ENCODE measurements around the gene BNC2.

BNC2 gene

DNA sequence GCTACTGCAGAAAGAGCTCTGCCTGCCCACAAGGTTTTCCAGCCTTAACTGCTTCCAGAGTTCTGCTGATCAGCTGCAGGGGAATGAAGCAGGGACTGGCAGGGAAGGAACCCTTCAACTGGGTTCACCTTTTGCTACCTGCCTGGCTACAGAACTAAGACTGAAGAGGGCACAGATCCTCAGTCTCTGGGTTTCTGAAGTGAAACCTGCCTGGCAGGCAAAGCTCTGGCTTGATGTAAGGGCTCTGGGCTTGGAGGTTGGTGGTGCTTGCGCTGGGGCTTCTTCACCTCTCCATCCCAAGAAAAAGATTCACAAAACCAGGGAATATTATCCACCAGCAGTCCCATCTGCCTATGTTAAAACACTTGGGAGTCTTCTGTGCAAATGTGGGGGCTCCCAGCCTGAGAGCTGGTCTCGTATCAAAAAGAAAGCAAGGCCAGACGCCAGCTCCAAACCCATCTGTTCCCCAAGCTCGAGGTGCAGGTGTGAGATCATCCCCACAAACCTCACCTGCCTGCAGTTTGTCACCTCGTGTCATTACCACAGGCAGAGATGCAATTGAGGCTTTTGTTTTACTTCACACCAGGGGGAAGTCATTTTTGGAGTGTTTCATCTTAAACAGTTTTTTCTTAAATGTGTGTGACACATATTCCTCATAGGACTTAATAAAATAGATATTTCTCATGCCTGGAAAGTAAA is 58.3 kb downstream of the BNC2 start:
- Mint-ChIP-seq H3K36me3 (no peaks in the 10 kb centered on the region), H3K27me3 (no peaks in the 10 kb centered on the region), H3K4me1 (ENCODE audit: low read depth) (no peaks in the 10 kb centered on the region), H3K27ac (no peak overlapping the region), H3K9me3 (ENCODE audit: low read depth) (no peaks in the 10 kb centered on the region), H3K4me3 (no peak overlapping the region)

DNA sequence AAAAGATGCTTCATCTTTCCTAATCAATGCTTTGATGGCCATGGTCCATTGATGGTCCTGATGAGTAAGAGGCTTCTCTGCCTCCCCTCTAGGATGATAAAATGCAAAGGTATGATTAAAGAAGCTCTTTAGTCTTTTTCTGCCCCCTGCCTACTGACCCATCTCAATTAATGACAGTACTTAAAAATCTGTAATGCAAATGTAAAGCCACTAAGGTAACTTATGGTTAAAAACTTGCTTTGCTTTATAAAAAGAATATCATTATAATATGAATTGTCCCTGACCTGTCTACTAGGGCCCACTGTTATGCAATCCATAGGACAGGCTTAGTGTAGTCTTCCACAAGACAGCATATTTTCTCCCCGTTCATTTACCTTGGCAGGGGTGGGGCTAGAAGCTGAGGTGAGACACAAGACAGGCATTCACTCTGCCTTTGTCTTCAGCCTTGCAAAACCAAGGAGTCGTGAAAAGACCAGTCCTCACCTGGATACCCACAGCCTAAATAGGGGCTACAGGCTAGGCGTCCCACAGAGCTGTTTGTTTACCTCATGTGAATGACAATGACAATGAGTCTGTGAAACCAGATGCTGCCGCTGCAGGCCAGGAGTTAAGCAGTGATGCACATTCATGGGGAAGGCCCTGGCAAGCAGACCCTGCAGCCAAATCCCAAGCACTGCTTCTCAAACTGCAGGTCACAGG is 60.4 kb downstream of the BNC2 start:
- no peaks in the 10 kb centered on the region for H3K36me3 Mint-ChIP-seq
- no peak overlapping the region for H3K4me3 Mint-ChIP-seq
- H3K4me1 Mint-ChIP-seq (ENCODE audit: low read depth): no peaks in the 10 kb centered on the region
- H3K9me3 Mint-ChIP-seq (ENCODE audit: low read depth): no peaks in the 10 kb centered on the region
- no peaks in the 10 kb centered on the region for H3K27me3 Mint-ChIP-seq
- H3K27ac Mint-ChIP-seq: no peak overlapping the region

DNA sequence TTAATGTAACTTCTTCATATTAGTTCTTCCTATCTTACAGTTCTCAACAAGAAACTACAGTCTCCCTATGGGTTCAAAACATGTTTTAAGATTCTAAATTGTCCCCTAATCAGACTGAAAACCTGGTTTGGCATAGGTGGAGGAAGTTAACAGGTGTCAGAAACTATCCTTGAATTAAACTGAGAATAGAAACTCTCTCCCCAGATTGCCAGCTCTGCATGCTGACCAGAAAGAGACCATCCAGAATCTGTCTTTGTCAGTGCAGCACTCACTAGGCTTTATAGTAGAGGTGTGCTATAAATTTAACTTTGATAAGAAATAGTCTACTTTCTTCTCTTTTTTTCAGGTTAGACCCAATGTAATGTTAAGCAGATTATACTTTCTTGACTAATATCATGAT is 63.8 kb downstream of the BNC2 start:
- Mint-ChIP-seq H3K4me1 (ENCODE audit: low read depth) (no peaks in the 10 kb centered on the region), H3K27me3 (no peaks in the 10 kb centered on the region), H3K27ac (no peak overlapping the region), H3K36me3 (no peaks in the 10 kb centered on the region), H3K4me3 (no peak overlapping the region), H3K9me3 (ENCODE audit: low read depth) (no peaks in the 10 kb centered on the region)

DNA sequence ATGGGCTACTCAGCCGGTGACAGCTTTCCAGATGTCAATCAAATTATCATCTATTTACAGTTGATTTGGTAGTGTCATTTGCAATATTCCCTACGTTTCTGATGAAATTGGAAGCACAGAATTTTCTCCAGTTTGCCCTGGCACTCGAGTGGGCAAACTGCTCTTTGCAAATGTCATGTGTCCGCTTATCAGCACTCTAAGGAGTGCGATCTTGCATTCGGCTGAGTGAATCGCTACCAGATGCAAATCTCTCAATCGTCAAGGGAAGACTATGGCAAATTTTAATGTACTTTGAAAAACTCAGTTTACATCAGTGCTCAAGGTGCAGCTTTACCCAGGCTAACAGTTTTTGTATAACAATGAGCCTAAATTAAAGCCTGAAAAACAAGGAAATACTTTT is 66.8 kb downstream of the BNC2 start:
- no peak overlapping the region for H3K4me3 Mint-ChIP-seq
- H3K36me3 Mint-ChIP-seq: no peaks in the 10 kb centered on the region
- no peaks in the 10 kb centered on the region for H3K27me3 Mint-ChIP-seq
- H3K4me1 Mint-ChIP-seq (ENCODE audit: low read depth): no peaks in the 10 kb centered on the region
- no peaks in the 10 kb centered on the region for H3K9me3 Mint-ChIP-seq (ENCODE audit: low read depth)
- no peak overlapping the region for H3K27ac Mint-ChIP-seq

DNA sequence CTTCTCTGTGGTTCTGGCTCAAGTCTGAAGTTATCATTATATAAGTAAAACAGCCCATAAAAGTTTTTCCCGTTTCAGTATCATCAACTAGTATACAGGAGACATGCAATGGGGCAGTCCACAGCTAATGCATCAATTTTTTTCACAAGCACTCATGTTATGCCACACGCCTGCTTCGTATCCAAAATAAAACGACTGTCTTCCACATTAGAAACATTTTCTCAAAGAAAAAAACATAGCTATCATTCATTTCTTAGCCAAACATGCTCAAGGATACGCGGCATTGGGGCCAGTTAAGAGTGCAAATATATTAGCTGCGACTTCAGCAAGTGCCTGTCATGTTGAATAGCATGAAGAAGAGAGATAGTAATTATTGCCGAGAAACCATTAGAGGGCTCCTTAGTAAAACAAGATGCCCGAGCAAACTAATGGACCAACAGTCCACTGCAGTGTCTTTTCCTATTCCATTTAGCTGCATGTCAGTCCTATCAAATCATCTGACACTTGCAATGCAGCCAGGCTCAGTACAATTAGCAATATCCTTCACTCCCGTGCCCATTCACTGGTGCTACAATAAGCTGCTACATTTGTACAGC is 68.5 kb downstream of the BNC2 start:
- no peaks in the 10 kb centered on the region for H3K27me3 Mint-ChIP-seq
- H3K4me3 Mint-ChIP-seq: no peak overlapping the region
- H3K27ac Mint-ChIP-seq: no peak overlapping the region
- no peaks in the 10 kb centered on the region for H3K9me3 Mint-ChIP-seq (ENCODE audit: low read depth)
- H3K36me3 Mint-ChIP-seq: no peaks in the 10 kb centered on the region
- no peaks in the 10 kb centered on the region for H3K4me1 Mint-ChIP-seq (ENCODE audit: low read depth)

DNA sequence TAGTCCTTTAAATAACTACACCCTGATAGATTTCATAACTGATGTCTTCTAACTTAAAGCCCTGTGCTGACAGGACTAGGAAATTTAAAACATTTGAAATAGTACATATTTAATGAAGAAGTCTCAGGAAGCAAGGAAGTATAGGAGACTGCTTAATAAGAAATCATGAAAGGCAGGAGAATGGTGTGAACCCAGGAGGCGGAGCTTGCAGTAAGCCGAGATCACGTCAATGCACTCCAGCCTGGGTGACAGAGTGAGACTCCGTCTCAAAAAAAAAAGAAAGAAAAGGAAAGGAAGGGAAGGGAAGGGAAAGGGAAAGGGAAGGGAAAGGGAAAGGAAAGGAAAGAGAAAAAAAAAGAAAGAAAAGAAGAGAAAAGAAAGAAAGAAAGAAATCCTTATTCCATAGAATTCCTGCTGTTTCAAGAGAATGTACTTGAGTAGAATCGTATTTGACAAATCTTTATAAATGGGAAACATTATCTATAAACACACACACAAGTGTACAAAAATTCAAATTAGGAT is 74.1 kb downstream of the BNC2 start:
- Mint-ChIP-seq H3K4me3 (no peak overlapping the region), H3K36me3 (no peaks in the 10 kb centered on the region), H3K9me3 (ENCODE audit: low read depth) (no peaks in the 10 kb centered on the region), H3K27me3 (peaks cover 3% of the 10 kb centered on the region), H3K4me1 (ENCODE audit: low read depth) (no peaks in the 10 kb centered on the region), H3K27ac (no peak overlapping the region)

DNA sequence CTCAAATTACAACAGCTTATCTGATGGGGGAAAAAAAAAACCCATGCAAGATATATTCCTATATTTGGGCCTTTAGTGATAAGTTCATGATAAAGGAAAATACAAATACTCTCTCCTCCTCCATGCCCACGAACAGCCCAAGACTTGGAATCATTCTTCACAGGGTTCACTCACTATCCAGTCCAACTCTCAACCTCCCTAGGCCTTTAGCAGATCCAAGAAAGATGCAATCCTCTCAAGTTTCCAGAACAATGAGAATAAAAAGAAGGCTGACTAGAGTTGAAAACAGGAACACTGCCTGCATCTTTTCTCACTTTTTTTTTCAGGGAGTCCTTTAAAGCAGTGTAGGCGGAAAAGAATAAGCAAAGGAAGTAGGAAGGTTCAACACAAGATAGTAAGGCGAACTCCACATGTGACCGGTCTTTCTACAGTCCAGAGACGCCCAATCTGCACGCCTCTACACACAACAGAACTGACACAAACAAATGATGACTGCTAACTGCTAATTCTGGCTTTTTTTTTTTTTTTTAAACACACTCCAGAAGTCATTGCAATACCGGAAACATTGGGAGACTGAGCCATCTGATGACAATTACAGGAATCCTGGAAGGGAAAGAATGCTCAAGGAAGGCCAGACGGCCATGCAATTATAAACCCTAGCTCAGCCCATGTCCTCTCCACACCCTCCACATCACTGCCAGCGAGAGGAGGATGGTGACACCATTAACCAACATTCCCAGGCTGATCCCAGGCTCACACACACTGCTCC is 75.4 kb downstream of the BNC2 start:
- Mint-ChIP-seq H3K4me1 (ENCODE audit: low read depth) (no peaks in the 10 kb centered on the region), H3K27me3 (peaks cover 3% of the 10 kb centered on the region), H3K4me3 (no peak overlapping the region), H3K36me3 (no peaks in the 10 kb centered on the region), H3K9me3 (ENCODE audit: low read depth) (no peaks in the 10 kb centered on the region), H3K27ac (no peak overlapping the region)

DNA sequence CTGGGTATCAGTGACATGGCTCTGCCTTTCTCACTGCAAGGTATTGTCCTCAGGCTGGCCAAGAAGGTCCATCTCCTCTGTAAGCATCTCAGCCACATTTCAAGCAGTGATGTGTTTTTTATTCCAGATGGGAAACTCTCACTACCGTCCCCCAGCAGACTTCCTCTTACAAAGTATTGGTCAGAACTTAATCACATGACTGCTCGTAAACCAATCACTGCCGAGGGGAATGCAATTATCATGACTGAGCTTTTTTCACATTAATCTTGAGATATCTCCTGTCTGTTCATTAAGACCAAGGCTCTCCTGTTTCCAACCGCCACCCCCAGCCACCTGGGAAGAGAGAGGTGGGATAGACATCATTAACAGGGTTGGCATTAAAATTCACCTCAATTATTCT is 76.4 kb downstream of the BNC2 start:
- Mint-ChIP-seq H3K4me3 (no peak overlapping the region), H3K4me1 (ENCODE audit: low read depth) (no peaks in the 10 kb centered on the region), H3K27ac (no peak overlapping the region), H3K9me3 (ENCODE audit: low read depth) (no peaks in the 10 kb centered on the region), H3K36me3 (no peaks in the 10 kb centered on the region), H3K27me3 (peaks cover 3% of the 10 kb centered on the region)

DNA sequence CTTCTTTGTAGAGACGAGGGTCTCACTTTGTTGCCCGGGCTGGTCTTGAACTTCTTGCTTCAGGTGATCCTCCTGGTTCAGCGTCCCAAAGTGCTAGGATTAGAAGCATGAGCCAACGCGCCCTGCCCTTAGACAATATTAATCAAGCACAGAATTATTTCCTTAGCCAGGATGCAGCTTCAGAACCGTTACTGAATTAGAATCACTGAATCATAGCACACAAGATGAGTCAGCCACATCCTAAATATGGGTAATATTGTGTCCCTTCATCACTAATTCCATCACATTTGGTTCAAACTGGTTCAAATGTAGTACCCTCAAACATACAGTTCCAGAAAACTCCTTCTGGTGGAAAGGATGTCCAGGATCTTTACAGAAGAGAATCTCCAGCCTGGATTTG is 82.7 kb downstream of the BNC2 start:
- Mint-ChIP-seq H3K4me1 (ENCODE audit: low read depth) (no peaks in the 10 kb centered on the region), H3K27me3 (peaks cover 3% of the 10 kb centered on the region), H3K27ac (no peak overlapping the region), H3K9me3 (ENCODE audit: low read depth) (no peaks in the 10 kb centered on the region), H3K36me3 (no peaks in the 10 kb centered on the region), H3K4me3 (no peak overlapping the region)

DNA sequence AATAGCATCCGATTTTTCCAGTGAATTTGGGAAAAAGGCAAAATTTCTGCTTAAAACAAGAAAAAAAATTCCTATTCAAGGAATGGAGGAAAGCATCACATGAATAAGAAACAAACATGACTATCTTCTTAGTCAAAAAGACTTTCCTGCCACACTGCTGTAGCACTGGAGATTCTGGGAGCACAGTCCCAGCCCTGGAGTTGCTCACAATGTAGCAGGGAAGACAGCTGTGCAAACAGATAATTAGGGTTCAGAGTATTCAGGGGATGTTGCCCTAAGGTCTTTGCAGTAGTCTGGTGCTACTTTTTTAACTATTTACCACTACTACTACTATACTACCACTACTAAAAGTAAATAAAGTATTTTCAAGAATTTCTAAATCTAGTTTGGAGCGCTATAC is 86.5 kb downstream of the BNC2 start:
- no peaks in the 10 kb centered on the region for H3K36me3 Mint-ChIP-seq
- H3K27me3 Mint-ChIP-seq: peaks cover 1% of the 10 kb centered on the region
- H3K27ac Mint-ChIP-seq: no peak overlapping the region
- H3K9me3 Mint-ChIP-seq (ENCODE audit: low read depth): no peaks in the 10 kb centered on the region
- H3K4me1 Mint-ChIP-seq (ENCODE audit: low read depth): no peaks in the 10 kb centered on the region
- no peak overlapping the region for H3K4me3 Mint-ChIP-seq

DNA sequence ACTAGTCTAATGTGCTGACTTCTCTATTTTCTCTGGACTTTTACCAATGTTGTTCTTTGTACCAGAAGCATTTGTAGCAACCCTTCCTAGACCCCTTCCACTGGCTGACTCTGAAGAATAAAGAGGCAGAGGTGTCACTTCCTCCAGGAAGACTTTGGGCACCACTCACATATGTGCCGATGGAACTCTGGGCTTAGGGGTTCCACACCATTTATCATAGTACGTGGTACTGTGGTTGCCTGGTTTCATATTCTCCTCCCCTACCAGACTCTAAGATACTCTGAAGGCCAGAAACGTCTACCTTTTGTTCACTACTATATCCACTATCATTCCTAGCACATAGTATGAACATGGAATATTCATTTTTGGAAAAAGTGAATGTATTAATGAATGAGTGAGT is 88.0 kb downstream of the BNC2 start:
- H3K4me3 Mint-ChIP-seq: no peak overlapping the region
- no peaks in the 10 kb centered on the region for H3K36me3 Mint-ChIP-seq
- H3K4me1 Mint-ChIP-seq (ENCODE audit: low read depth): no peaks in the 10 kb centered on the region
- H3K27me3 Mint-ChIP-seq: peaks cover 1% of the 10 kb centered on the region
- no peak overlapping the region for H3K27ac Mint-ChIP-seq
- no peaks in the 10 kb centered on the region for H3K9me3 Mint-ChIP-seq (ENCODE audit: low read depth)

DNA sequence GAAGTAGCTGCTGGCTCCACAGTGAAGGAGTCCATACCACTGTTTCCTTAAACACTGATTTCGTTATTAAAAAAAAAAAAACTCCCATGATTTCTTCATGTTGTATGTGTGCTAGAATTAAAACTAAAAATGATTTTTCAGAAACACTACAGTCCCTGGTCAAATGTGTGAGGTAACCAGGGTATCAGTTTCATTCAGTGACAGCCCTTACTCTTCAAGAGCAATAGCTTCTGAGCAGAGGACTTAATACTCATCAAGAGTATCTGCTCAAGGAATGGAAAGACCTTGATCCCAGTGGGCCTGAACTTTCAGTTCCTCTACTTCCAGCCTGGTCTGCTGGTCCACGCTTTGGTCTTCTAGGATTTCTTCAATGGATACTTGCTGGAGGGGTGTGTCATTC is 95.1 kb downstream of the BNC2 start:
- Mint-ChIP-seq H3K9me3 (ENCODE audit: low read depth) (no peaks in the 10 kb centered on the region), H3K4me1 (ENCODE audit: low read depth) (no peaks in the 10 kb centered on the region), H3K27ac (no peak overlapping the region), H3K27me3 (peaks cover 3% of the 10 kb centered on the region), H3K36me3 (no peaks in the 10 kb centered on the region), H3K4me3 (no peak overlapping the region)

DNA sequence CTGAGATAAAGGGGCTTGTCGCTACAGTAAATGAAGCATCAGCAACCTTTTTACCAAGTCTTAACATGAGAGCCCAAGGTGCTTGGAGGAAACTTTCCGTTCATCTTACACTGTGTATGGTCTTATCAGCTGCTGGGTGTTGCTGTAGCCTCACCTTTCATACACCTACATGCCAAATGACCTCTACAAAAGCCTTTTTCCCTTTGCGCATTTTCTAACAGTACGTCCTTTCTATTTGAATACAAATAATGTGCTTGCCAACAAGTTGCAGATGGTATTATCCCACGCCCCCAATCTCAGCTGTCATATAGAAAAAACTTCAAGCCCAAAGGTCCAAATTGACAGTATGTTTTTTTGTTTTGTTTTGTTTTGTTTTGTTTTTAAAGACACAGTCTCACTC is 96.9 kb downstream of the BNC2 start:
- Mint-ChIP-seq H3K27me3 (peaks cover 1% of the 10 kb centered on the region), H3K4me3 (no peak overlapping the region), H3K36me3 (no peaks in the 10 kb centered on the region), H3K4me1 (ENCODE audit: low read depth) (no peaks in the 10 kb centered on the region), H3K27ac (no peak overlapping the region), H3K9me3 (ENCODE audit: low read depth) (no peaks in the 10 kb centered on the region)

DNA sequence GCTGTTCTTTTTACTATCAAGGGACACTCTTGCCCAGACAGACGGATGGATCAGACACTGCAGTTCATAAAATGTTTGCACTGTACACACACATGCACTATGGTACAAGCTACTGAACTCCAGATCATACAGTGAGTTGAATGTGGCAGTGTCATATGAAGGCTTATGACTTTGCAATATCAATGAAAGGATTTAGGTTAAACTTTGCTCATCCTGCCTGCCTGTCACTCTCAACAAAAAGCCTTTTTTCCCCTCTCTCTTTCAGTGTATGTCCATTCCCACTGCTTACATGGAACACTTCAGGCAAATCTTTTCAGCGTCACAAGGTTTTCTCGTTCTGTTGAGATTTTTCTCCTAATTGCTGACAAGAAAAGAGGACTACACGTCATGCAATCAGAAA is 97.4 kb downstream of the BNC2 start:
- no peak overlapping the region for H3K27ac Mint-ChIP-seq
- H3K4me3 Mint-ChIP-seq: no peak overlapping the region
- H3K36me3 Mint-ChIP-seq: no peaks in the 10 kb centered on the region
- H3K27me3 Mint-ChIP-seq: peaks cover 1% of the 10 kb centered on the region
- no peaks in the 10 kb centered on the region for H3K4me1 Mint-ChIP-seq (ENCODE audit: low read depth)
- H3K9me3 Mint-ChIP-seq (ENCODE audit: low read depth): no peaks in the 10 kb centered on the region

DNA sequence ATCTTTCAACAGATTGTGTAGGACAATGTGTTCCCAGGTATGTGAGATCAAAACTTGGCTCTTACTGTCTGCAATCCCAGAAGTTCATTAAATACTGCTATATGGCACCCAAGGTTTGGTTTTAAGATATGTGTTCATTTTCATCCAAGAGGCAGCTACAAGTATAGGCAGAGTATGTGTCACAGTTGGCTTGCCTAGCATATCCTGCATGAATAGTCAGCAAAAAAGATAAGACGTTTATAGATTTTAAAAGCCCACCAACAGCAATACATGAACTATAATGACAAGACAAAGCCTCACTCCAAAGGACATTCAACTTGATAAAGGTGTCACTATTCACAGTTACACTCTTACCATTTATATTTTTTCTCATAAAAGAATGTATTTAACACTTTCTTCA is 99.1 kb downstream of the BNC2 start:
- no peaks in the 10 kb centered on the region for H3K4me1 Mint-ChIP-seq (ENCODE audit: low read depth)
- no peaks in the 10 kb centered on the region for H3K9me3 Mint-ChIP-seq (ENCODE audit: low read depth)
- H3K27ac Mint-ChIP-seq: no peak overlapping the region
- peaks cover 2% of the 10 kb centered on the region for H3K27me3 Mint-ChIP-seq
- no peaks in the 10 kb centered on the region for H3K36me3 Mint-ChIP-seq
- no peak overlapping the region for H3K4me3 Mint-ChIP-seq
